GM21515 (cell line): ENCODE data around the gene SHROOM4.
A peak's percentile ranks its signal among the peaks of the same experiment; 100 is the strongest.

ENCODE experiments used
- ATAC-seq: cut with Tn5 transposase; IDR thresholded peaks from one replicate; pipeline ENCODE4 v1.9.1; 2021; ENCODE audit not compliant: unreplicated experiment

Gene SHROOM4

GRCh38 chrX:50711907-50712306 lies 102.1 kb downstream of the SHROOM4 start:
- no peak for ATAC-seq

- no peak for ATAC-seq
Observed at GRCh38 chrX:50707955-50708699, 105.9 kb downstream of the SHROOM4 start.

GRCh38 chrX:50707405-50707804 lies 106.6 kb downstream of the SHROOM4 start:
- ATAC-seq: no peak

GRCh38 chrX:50705042-50705441 lies 109.0 kb downstream of the SHROOM4 start:
- no peak for ATAC-seq

- ATAC-seq: no peak
Observed at GRCh38 chrX:50704360-50704759, 109.6 kb downstream of the SHROOM4 start.

GRCh38 chrX:50700921-50701320 lies 113.1 kb downstream of the SHROOM4 start:
- ATAC-seq: no peak

- ATAC-seq: no peak
Observed at GRCh38 chrX:50698944-50699343, 115.0 kb downstream of the SHROOM4 start.

- no peak for ATAC-seq
Observed at GRCh38 chrX:50697691-50698090, 116.3 kb downstream of the SHROOM4 start.

- peak; percentile 87 for ATAC-seq
Observed at GRCh38 chrX:50691820-50692219, 122.2 kb downstream of the SHROOM4 start.

- ATAC-seq: no peak
Observed at GRCh38 chrX:50684871-50685270, 129.1 kb downstream of the SHROOM4 start.

GRCh38 chrX:50680990-50681389 lies 133.0 kb downstream of the SHROOM4 start:
- no peak for ATAC-seq

- ATAC-seq: no peak
Observed at GRCh38 chrX:50677789-50678188, 136.2 kb downstream of the SHROOM4 start.

GRCh38 chrX:50671661-50672060 lies 142.3 kb downstream of the SHROOM4 start:
- no peak for ATAC-seq

GRCh38 chrX:50668860-50669259 lies 145.1 kb downstream of the SHROOM4 start:
- ATAC-seq: no peak

- no peak for ATAC-seq
Observed at GRCh38 chrX:50648156-50648555, 165.8 kb downstream of the SHROOM4 start.

- no peak for ATAC-seq
Observed at GRCh38 chrX:50644496-50644895, 169.5 kb downstream of the SHROOM4 start.

- ATAC-seq: no peak
Observed at GRCh38 chrX:50643525-50644137, 170.4 kb downstream of the SHROOM4 start.

GRCh38 chrX:50638123-50638522 lies 175.9 kb downstream of the SHROOM4 start:
- ATAC-seq: no peak

- no peak for ATAC-seq
Observed at GRCh38 chrX:50635817-50636365, 178.1 kb downstream of the SHROOM4 start.

- ATAC-seq: no peak
Observed at GRCh38 chrX:50635162-50635561, 178.8 kb downstream of the SHROOM4 start.

- no peak for ATAC-seq
Observed at GRCh38 chrX:50629774-50630173, 184.2 kb downstream of the SHROOM4 start.

- no peak for ATAC-seq
Observed at GRCh38 chrX:50627696-50628095, 186.3 kb downstream of the SHROOM4 start.
